HG02884 (cell line): ENCODE data around the gene SSTR3.
"Not testable (repeated sequence)": the region's sequence is repeated elsewhere in the genome, so short reads cannot be mapped to it uniquely, and the experiment has no call there.

Source experiments
- ATAC-seq: cut with Tn5 transposase; IDR thresholded peaks from one replicate; pipeline ENCODE4 v1.9.1; 2021; ENCODE audit warnings: mild to moderate bottlenecking, moderate library complexity; ENCODE audit not compliant: unreplicated experiment

Gene SSTR3

GRCh38 chr22:37213218-37213855 is 1.1 kb upstream of the SSTR3 start:
- ATAC-seq, result no peak

GRCh38 chr22:37211866-37212173 is 457 bp downstream of the SSTR3 start:
- ATAC-seq, result no peak

- ATAC-seq, result no peak
Observed at GRCh38 chr22:37211075-37211865, 1.0 kb downstream of the SSTR3 start.

- no peak for ATAC-seq
Observed at GRCh38 chr22:37210041-37210803, 2.1 kb downstream of the SSTR3 start.

- no peak for ATAC-seq
Observed at GRCh38 chr22:37209140-37209845, 3.0 kb downstream of the SSTR3 start.

DNA sequence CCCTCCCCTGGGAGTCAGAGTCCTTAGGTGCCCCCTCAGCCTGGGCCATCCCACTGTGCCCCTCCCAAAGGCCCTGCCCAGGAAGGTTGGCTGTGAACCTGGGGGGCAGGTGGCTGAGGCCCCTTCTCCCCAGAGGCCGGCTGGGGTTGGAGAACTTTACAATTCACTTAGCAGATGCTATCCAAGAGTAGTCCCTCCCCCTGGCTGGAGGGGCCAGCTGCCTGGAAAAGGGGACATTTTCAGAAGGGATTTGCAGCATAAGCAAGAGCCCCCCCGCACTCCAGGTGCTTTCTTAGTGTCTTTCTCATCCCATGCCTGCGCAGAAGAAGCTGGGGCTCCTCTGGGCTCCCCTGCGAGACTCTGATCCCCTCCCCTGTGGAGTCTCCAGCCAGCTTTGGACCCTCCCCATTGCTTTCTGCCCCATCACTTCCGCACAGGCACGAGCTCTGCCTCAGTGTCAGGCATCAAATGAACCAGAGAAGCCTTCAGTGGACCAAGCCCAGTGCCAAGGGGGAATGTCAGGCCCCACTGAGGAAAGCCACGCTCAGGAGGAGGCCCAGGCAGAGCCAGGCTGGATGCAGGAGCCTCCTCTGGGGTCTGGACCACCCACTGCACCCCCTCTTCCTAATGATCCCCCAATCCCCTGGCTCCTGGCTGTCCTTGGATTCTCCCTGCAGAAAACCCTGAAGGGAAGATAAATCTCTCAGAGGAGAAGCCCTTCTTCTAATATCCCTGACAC is 3.7 kb downstream of the SSTR3 start:
- ATAC-seq, result no peak

- no peak for ATAC-seq
Observed at GRCh38 chr22:37207981-37208380, 4.3 kb downstream of the SSTR3 start.

DNA sequence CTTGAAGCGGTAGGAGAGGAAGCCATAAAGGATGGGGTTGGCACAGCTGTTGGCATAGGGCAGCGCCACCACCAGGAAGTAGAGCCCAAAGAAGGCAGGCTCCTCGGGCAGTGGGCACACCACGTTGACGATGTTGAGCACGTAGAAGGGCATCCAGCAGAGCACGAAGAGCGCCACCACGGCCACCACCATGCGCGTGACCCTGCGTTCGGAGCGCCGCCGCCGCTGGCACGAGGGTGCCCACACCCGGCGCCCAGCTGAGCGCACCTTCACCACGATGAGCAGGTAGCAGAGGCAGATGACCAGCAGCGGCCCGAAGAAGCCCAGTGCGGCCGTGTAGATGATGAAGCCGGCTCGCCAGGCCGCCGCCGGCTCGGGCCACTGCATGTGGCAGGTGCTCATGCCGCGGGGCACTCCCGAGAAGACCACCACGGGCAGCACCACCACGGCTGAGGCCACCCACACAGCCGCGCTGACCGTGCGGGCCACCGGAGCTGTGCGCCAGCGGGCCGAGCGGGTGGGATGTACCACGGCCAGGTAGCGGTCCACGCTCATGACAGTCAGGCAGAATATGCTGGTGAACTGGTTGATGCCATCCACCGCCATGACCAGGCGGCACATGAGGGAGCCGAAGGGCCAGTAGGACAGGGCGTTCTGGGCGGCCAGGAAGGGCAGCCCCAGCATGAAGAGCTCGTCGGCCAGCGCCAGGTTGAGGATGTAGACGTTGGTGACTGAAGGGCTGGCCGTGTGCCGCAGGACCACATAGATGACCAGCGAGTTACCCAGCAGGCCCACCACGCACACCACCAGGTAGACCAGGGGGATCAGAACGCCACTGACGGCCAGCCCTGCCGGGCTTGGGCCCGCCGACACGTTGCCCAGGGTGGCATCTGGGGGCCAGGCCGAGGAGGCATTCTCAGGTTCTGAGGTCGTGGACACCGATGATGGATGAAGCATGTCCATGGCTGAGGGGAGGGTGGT is 5.1 kb downstream of the SSTR3 start:
- ATAC-seq, result no peak

DNA sequence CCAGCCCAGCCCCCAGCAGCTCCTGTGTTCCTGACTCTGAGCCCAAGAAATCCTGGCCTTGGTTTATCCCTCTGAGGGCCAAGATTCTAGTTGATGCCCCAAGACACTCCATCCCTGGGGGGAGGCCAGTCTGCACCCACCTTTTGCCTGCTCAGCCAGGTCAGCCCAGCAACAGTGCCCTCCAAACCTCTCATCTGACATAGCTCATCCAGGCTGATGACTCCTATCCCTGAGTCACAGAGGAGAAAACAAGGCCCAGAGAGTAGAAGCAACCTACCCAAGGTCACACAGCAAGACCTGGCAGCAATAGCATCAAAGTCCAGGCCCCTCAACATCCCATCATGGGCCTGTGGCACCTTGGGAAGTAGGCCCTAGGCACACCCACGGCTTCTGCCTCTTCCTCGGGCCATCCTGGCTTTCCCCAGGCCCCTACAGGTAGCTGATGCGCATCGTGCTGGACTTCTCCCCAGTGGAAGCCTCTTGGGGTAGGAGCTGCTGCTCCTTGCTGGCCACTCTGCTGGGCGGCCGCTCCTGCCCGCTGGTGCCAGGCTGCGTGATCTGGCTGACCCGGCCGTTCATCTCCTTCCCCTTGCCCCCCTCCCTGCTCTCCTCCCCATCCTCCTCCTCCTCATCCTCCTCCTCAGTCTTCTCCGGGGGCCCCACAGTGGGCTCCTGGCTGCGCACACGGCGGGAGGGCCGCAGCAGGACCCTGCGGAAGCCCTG is 6.0 kb downstream of the SSTR3 start:
- ATAC-seq, result no peak

DNA sequence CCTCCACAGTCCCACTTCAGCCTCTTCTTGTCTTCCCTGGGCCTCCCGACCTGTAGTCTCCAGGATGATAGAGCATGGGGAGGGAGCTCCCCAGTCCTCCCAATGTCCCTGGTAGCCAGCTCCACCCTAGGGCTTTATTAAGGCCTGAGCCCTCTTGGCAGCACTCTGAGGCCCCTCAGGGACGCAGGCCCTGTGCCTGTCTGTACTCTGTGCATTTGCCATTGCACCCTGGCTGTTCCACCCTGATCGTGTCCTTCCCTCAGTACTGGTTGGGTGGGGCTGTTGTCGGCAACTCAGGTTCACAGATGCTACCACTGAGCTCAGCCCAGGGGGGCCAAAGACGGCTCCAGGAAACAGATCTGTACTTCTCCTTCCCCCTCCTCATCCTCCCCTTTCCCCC is 7.2 kb downstream of the SSTR3 start:
- ATAC-seq, result no peak

DNA sequence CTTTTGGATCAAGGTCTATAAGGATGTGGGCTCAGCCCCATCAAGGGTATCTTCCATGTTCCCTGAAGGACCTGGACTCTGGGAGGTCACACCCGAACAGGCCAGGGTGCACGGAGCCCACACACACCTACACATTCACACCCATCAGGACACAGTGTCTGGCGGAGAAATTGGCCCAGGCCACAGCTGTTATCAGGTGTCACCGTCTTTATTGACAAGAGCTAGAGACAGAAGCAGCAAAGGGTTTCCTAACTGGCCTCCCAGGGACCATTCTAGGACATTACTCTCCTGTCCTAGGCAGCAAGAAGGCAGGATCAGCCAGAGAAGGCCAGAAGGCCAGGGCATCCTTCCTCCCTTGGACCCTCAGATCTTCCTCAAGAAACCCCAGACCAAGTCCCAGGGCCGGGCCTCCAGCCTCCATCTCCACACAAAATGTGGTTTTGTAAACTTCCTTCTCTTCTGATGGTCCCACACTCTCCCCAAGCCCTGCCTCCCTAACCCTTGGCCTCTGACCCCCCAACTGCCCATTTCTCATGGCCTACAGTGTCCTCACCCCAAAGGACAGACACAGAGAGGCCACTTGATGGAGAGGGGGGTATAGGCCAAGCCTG is 8.1 kb downstream of the SSTR3 start:
- no peak for ATAC-seq

GRCh38 chr22:37203354-37204044 is 8.8 kb downstream of the SSTR3 start:
- ATAC-seq, result no peak

- no peak for ATAC-seq
Observed at GRCh38 chr22:37202716-37203115, 9.6 kb downstream of the SSTR3 start.

GRCh38 chr22:37202001-37202555 is 10.2 kb downstream of the SSTR3 start:
- no peak for ATAC-seq

DNA sequence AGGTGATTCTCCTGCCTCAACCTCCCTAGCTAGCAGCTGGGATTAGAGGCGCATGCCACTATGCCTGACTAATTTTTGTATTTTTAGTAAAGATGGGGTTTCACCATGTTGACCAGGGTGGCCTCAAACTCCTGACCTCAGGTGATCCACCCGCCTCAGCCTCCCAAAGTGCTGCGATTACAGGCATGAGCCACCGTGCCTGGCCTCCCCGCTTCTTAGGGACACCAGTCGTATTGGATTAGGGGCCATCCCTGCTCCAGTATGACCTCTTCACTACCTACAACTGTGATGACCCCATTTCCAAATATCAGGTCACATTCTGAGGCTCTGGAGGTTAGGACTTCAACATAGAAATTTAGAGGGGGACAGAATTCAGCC is 10.8 kb downstream of the SSTR3 start:
- not testable (repeated sequence) for ATAC-seq

- ATAC-seq, result no peak
Observed at GRCh38 chr22:37199760-37200108, 12.5 kb downstream of the SSTR3 start.

- peak; percentile 88 for ATAC-seq
Observed at GRCh38 chr22:37199103-37199759, 13.0 kb downstream of the SSTR3 start.
